Measurements from ENCODE around the gene THBS2. TPM values are rescaled to one million over a fixed set of nuclear protein-coding genes. Genes with fewer than 3 reads are reported as not detected.
"Not testable (repeated sequence)": the region's sequence is repeated elsewhere in the genome, so short reads cannot be mapped to it uniquely, and the experiment has no call there.

The THBS2 gene
- total RNA-seq, 2 donors from 2014 or later = 358 to 373 TPM

DNA sequence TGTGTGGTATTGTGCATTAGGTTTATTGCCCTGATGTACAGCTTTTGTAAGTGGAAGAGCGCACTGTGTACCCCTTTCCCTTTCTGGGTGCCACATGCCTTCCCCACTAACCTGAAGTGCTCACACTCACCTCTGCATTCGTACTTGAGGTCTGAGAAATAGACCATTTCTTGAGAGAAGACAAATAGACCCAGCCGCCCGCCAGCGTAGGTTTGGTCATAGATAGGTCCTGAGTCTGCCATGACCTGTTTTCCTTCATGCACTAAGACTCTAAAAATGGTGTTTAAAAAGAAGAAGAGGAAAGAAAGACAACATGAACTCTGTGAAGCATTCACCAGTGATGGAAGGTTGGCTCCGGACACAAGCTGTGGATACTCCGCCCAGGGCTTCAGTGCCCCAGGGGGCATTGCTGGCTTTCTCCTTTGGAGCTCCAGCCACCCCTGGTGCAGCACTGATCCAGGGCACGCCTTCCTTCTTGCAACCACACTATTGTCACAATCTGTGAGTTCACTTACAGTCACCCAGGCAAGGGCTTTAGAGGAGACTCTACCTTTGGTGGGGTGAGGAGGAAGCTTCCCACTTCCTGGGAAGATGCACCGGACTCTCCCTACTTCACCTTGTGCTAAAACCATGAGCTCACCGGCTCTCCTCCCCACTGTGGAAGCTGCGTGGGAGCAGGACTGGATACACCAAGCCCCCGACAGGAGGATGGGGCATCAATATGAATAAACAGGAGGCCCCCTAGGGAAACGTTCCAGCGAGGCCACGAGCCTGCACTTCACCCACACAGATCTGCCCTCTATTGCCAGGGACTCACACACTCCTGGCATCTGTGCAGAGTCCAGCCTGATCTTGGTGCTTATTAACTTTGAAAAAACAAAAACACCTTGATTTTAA is 33.3 kb downstream of the THBS2 start:
- DNase-seq (ENCODE audit: low spot score) = peak; percentile 76
- intact Hi-C loops (cut with DNase I) = no loop called here

- intact Hi-C loops (cut with DNase I) = no loop called here
- DNase-seq (ENCODE audit: low spot score) = no peak
These were observed 35.7 kb downstream of the THBS2 start for GRCh38 chr6:169217972-169218371.

GRCh38 chr6:169216830-169217229 is 36.8 kb downstream of the THBS2 start:
- intact Hi-C loops (cut with DNase I) = no loop called here
- no peak for DNase-seq (ENCODE audit: low spot score)

- no peak for DNase-seq (ENCODE audit: low spot score)
- intact Hi-C loops (cut with DNase I) = no loop called here
These were observed 38.4 kb downstream of the THBS2 start for GRCh38 chr6:169215201-169215681.

- peak; percentile 82 for DNase-seq (ENCODE audit: low spot score)
- intact Hi-C loops (cut with DNase I) = not testable (repeated sequence)
These were observed 38.9 kb downstream of the THBS2 start for GRCh38 chr6:169214789-169215188.

GRCh38 chr6:169213814-169214520 is 39.7 kb downstream of the THBS2 start:
- peak; percentile 83 for DNase-seq (ENCODE audit: low spot score)
- intact Hi-C loops (cut with DNase I) = no loop called here

DNA sequence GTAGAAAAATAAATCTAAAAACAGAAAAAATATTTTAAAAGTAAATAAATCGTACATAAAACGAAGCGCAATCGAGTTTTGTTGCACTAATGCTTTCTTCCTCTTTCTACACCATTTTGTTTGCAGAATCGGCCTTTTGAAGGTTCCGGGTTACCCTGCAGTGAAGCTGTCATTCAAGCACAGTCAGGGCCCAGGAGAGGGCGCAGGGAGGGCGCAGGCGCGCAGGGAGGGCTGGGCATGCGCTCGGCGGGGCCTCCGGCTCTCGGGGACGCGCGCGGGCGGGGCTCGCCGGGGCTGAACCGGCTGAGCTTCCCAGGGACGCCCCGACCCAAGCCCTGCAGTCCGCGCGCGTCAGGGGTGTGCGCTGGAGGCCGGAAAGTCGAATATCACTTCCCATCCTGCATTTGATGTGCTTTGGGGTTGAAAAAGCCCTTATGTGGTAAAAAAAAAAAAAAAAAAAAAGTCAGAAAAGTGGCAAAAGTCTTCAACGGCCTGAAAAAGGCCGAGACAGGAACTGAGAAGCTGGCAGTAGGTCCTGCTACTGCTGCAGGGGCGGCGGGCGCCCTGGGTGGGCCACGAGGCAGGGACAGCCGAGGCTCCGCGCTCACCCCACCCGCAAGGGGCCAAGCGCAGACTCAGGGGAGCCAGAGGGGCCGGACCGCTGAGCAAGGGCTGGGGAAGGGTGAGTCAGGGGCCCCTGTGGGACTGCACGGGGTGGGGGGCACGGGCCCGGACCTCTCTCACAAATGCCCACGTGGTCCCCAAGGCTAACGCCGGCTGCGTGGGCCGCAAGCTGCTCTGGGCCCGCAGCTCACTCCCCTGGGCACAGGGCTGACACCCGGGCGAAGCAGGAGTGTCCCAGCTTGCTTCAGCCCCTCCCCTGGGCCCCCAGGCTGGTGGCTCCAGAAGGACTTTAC is 40.5 kb downstream of the THBS2 start:
- DNase-seq (ENCODE audit: low spot score) = peak; percentile 97
- intact Hi-C loops (cut with DNase I) = no loop called here

DNA sequence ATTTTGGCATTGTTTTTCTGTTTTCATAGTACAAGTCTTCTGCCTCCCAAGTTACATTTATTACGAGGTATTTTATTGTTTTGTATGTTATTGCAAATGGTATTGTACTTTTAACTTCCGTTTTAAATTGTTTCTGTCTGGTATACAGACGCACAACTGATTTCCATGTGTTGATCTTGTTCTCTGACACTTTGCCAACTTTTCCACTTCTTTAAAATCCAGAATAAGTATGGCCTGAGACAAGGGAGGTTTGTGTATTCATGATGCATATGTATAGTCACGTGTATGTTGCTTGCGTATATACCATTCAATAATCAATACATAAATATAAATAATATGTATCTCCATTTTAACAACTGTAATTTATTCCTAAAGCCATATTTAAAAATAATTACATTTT is 41.2 kb downstream of the THBS2 start:
- DNase-seq (ENCODE audit: low spot score) = no peak
- intact Hi-C loops (cut with DNase I) = no loop called here

GRCh38 chr6:169211881-169212280 is 41.8 kb downstream of the THBS2 start:
- intact Hi-C loops (cut with DNase I) = no loop called here
- no peak for DNase-seq (ENCODE audit: low spot score)

DNA sequence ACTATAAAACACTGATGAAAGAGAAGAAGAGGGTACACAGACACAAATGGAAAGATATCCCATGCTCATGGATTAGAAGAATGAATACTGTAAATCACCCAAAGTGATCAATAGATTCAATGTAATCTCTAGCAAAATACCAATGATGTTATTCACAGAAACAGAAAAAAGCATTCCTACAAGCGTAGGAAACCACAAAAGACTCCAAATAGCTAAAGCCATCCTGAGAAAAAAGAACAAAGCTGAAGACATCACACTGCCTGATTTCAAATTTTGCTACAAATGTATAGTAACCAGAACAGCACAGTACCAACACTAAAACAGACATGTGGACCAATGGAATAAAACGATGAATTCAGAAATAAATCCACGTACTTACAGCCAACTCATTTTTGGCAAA is 43.0 kb downstream of the THBS2 start:
- intact Hi-C loops (cut with DNase I) = no loop called here
- no peak for DNase-seq (ENCODE audit: low spot score)

DNA sequence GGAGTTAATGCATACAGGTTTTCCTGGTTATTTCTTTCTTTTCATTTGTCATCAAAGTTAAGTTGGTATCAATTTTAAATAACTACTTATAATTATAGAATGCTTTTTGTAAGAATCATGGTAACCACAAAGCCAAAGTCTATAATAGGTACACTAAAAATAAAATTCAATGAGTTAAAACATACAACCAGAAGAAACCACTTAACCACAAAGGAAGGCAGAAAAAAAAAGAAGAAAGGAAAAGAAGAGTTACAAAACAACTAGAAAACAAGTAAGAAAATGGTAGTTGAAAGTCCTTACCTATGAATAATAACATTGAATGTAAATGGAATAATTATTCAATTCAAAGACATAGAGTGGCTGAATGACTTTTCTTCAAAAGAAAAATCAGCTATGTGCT is 45.6 kb downstream of the THBS2 start:
- intact Hi-C loops (cut with DNase I) = no loop called here
- no peak for DNase-seq (ENCODE audit: low spot score)

GRCh38 chr6:169207482-169207881 is 46.2 kb downstream of the THBS2 start:
- intact Hi-C loops (cut with DNase I) = no loop called here
- no peak for DNase-seq (ENCODE audit: low spot score)

DNA sequence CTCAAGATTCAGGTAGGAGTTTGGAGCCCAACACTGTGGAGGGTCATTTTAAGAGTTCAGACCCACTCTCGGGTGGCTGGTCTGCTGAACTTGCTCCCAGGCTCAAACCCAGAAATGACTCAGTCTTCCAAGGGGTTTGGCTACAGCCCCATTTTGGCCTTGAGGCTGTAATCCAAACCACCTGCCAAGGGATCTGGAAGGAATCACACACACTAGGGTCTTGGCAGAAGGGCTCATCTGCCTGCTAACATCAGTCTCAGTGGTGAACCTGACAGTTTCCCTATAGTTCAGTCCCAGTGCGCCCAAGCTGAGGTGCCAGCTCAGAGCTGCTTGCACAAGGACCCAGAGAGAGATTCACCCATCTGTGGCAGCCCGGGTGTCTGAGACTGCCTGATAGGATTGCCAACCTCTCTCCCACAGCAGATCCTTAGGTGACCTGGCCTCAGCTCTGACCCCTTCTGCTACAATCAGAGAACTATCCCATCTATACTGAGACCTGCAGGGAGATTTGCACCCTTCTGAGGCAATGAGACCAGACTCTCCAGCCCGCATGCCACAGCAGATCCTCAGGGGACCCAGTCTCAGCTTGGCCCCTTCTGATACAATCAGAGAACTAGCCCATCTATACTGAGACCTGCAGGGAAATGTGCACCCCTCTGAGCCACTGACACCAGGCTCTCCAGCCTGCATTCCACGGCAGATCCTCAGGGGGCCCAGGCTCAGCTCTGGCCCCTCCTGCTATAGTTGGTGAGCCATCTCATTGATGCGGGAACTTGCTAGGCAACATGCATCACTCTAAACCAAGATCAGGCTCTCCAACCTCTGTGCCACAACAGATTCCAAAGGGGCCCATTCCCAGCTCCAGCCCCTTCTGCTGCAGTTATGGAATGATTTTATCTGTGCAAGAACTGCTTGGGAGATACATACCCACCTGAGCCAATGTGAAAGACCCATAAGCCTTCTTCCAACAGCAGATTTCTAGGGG is 48.2 kb downstream of the THBS2 start:
- no peak for DNase-seq (ENCODE audit: low spot score)
- intact Hi-C loops (cut with DNase I) = no loop called here

GRCh38 chr6:169204167-169204566 is 49.5 kb downstream of the THBS2 start:
- DNase-seq (ENCODE audit: low spot score) = no peak
- intact Hi-C loops (cut with DNase I) = no loop called here

- no peak for DNase-seq (ENCODE audit: low spot score)
- intact Hi-C loops (cut with DNase I) = no loop called here
These were observed 51.7 kb downstream of the THBS2 start for GRCh38 chr6:169201985-169202384.

- intact Hi-C loops (cut with DNase I) = no loop called here
- no peak for DNase-seq (ENCODE audit: low spot score)
These were observed 52.6 kb downstream of the THBS2 start for GRCh38 chr6:169200893-169201514.

DNA sequence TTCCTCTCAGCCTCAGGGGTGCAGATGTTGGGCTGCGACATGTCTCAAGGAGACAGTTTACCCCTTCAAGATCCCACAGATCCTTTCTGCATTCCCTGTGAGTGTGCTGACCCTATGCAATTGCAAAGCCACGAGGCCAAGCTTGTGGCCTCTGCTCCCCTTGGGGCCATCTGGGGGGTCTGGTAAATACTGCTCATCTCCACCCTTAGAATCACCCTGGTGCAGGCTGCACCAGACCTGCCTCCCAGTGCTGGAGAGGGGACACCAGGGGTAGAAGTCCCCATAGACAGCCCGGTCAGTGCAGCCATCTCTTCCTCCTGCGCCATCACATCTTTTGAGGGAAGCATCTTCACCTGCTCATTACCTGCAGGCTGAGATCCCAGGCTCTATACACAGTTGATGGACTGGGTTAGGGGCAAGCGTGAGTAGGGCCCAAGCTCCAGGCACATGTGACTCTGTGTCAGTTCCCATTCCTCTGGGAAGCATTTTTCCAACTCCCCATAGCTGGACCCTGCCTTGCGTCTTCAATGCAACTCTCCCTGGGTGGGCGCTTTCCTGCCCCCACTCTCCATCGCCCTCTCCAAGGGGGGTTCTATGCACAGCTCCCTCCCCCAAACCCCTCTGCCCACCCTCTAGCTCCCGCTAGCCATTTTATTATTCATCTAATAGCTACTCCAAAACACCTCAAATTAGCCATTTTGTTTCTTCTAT is 53.9 kb downstream of the THBS2 start:
- intact Hi-C loops (cut with DNase I) = no loop called here
- DNase-seq (ENCODE audit: low spot score) = no peak
